ENCODE data around the gene SYTL2.

Gene SYTL2

DNA sequence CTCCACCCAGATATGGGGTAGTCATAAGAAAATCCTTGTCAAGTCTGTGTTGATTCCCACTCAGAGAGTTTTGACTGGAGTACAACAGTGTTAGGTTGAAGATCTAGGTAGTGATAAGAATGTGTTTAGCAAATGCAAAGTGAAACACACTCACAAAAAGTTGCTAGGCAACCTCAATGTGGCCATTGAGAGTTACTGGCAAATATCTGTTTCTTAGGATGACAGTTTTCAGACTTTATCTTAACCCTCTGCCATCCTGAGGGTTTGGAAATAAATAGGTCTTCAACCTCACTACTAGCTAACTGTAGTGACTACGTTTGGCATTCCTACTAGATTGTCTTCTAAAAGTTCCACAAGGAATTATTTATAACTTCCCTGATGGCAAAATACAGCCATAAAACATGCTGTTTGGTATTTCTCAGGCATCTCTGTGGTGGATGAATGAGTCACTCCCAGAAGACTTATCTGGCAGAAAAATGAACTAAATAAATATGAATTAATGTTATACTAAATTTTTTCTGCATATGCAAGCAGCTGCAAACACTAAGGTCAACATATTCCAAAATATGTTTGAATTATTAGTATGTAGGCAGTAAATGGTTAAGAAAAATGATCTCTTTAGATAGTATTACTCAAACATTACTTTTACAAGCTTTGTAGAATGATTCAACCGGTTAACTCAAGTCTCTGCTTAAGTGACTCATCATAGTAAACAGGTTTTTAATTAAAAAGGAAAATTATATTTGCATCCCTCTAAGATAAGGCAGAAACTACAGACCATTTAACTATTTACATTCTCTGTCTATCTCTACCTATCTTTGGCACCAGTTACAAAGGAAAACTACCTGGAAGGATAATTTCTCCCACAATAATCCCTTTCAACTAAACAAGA is 17.1 kb upstream of the SYTL2 start:
- no peak for DNase-seq (ENCODE audit: low read depth in 2 of 2)

DNA sequence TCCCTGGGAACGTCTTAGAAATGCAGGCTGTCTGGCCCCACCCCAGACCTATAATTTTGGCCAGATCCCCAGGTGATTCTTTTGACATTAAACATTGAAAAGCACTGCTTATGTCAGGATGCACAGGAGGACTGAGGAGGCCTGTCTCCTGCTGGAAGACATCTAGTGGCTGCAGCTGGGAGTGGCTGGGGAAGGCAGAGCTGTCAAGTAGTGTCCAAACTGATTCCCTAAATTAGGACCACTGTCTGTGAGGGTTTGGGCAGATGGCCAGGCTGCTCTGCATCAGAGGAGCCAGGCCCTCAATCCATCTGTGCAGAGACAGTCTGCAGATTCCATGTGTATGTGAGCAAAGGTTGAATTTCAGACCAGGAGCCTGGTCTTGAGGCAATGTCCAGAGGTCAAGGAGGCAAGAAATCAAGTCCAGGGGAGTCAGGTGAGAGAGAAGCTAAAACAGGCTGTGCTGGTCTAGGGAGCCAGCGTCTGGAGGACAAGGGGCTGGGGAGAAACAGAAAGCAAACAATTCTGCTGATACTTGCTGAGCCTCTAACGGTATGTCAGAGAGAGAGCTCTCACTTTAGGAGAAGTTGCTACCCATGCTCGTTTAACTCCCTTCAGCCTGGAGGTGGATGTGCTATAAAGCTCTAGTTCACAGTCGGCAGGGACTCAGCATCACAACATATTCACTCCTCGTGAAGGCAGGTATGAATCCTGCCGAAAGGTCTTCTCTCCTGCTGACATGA is 15.3 kb upstream of the SYTL2 start:
- DNase-seq (ENCODE audit: low read depth in 2 of 2): no peak

DNA sequence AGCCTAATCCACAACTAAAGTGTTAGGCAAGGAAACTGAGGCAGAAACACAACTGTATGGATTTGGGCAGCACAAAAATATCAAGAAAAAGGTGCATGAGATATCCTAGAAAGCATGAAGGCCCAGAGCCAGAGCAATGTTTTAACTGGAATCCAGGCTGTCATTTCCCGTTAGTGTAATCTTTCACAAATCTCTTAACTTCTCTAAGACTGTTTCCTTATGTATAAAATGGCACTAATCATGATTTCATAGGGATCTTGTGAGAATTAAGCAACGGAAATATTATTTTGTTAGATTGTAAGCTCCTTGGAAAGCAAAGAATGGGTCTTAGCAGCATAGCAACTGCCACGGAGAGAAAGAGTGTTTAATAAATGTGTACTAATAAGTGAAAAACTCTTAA is 14.7 kb upstream of the SYTL2 start:
- DNase-seq (ENCODE audit: low read depth in 2 of 2): no peak

DNA sequence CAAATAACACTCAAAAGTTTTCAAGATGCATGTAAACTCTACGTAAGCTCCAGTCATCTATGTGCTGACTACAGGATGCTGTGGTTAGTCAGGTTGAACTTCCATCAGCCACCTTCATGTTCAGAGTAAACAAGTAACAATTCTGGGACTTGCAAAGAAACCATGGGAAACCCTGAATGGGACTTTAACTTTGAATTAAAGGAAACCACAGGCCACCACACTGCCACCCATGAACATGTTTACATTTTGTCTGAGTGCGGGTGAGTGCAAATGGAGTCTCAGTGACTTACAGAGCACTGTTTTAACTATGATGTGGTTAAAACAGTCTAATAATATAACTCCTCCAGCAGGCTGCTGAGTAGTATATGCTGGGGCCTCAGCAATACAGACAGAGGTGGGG is 12.9 kb upstream of the SYTL2 start:
- no peak for DNase-seq (ENCODE audit: low read depth in 2 of 2)

DNA sequence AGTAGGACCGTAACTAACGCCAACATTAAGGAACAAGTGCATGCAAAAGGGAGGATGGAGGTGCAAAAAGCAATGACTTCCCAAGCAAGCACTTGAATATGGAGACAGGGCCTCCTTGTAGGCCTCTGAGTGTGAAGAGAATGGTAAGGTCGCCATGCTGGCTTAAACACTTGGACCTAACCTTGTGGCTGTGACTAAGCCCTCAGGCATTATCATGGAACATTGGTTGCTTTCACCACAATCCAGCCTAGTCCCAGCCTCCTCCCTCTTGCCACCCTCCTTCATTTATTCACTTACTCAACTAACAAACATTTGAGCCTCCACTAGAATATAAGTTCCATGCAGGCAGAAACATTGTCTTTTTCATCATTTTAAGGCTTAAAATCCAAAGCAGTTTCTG is 11.9 kb upstream of the SYTL2 start:
- DNase-seq (ENCODE audit: low read depth in 2 of 2): no peak

DNA sequence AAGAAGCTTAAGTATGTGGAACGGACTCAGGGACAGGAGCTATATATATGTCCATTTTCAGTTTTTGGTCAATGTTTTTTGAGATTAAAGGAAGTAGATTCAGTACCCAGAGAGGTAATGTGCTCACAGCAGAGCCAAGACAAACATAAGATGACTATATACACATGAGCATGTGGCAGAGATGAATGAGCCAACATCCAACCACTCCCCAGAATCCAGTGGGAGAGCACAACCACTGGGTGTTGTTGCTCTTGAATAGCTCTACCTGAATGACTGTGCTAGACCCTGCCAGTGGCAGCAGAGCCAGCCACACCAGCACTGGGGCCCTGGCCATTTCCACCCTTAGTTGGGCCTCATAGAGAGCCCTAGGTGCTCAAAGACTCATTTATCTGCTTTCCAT is 10.7 kb upstream of the SYTL2 start:
- DNase-seq (ENCODE audit: low read depth in 2 of 2): no peak

DNA sequence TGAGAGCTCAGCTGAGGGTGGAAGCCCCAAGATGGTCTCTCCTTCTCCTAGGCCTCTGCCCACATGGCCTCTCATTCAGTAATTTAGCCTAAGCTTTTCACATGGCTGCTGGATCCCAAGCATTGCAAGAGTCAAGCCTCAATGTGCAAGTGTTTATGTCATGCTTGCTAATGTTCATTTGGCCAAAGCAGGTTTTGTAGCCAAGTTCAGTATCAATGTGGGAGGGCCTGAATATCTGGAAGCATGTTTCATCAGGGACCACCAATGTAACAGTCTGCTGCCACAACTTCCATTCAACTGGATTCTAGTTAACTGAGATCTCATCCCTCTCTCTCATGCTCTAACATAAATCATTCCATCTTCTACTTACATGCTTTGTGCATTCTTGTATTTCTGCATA is 8.5 kb upstream of the SYTL2 start:
- no peak for DNase-seq (ENCODE audit: low read depth in 2 of 2)

DNA sequence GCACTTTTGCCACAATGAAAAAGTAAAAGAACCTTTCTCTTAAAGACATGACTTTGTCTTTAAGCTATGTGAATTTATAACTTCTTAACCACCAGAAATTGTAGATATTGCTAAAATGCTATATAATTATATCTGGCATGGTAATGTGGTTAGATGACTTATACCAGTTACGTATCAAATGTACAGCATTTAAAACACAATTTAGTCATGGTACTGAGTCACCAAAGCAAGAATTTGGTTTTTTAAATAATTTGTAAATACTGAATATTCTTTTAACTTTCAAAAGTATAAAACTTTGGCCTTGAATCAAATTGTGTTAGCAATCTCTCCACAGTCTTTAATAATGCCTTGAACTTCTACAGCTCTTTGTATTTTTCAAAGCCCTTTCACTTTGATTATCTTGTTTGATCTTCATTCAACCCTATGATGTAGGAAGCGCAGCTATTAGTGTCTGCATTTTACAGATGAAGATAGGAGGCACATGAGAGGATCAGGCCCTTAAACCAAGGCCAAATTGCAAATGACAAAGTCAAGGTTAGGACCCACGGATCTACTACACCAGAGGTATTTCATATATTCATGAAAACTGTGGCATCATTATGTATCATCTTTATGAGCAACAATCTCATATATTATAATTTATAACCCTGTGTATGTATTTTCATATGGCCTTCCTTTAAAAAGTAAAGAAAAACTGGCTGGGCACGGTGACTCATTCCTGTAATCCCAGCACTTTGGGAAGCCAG is 4.4 kb upstream of the SYTL2 start:
- no peak for DNase-seq (ENCODE audit: low read depth in 2 of 2)

DNA sequence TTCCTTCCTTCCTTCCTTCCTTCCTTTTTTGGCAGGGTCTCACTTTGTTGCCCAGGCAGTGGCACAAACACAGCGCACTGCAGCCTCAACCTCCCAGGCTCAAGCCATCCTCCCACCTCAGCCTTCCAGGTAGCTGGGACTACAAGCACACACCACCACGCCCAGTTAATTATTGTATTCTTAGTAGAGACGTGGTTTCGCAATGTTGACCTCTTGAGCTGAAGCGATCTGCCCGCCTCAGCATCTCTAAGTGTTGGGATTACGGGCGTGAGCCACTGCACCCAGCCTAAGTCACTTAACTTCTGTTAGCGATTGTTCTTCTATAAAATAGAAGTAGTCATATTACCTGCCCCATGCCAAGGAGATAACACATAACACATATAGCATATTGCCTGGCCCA is 2.8 kb upstream of the SYTL2 start:
- no peak for DNase-seq (ENCODE audit: low read depth in 2 of 2)

DNA sequence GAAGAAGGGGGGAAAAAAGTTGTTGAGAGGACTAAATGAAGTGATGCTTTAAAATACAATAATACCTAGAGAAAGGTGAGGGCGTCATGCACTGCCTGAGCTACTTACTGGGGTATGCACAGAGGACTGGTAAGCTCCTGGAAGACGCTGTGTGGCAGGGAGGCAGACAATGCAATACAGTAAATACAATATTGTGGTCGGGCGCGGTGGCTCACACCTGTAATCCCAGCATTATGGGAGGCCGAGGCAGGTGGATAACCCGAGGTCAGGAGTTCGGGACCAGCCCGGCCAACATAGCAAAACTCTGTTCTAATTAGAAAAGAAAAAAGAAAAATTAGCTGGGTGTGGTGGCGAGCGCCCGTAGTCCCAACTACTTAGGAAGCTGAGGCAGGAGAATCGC is 683 bp upstream of the SYTL2 start:
- DNase-seq (ENCODE audit: low read depth in 2 of 2): no peak

DNA sequence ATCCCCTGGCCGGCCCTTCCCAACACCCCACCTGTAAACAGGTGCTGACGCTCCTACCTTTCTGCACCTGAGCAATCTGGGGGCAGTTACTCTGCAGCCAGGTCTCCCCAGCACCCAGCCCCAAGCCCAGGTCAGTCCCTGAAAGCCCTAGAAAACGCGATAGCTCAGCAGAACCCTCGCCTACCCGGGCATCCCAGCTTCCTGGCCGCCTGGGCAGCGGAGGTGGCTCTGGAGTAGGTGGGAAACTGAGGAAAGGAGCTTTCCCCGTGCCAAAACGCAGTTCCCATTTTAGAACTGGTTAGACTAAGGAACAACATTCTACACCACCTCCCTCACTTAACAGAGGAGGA is 445 bp downstream of the SYTL2 start:
- no peak for DNase-seq (ENCODE audit: low read depth in 2 of 2)

DNA sequence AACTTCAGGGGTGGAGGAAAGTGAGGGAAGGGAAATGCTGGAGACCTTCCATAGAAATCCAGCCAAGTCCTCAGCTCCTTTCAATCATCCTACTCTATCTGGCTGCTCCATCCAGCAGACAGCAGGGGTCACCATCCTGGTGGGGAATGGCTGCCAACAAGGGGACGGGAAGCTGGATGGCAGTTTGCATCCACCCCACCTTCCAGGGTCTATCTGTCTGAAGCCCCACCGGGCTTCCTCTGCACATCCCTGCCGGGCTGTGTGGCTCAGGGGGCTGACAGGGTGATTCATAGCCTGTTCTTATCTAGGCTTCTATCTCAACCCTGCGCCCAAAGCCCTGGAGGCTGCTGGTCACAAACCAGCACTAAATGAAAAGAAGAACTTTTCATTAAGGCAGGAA is 1.1 kb downstream of the SYTL2 start:
- no peak for DNase-seq (ENCODE audit: low read depth in 2 of 2)

DNA sequence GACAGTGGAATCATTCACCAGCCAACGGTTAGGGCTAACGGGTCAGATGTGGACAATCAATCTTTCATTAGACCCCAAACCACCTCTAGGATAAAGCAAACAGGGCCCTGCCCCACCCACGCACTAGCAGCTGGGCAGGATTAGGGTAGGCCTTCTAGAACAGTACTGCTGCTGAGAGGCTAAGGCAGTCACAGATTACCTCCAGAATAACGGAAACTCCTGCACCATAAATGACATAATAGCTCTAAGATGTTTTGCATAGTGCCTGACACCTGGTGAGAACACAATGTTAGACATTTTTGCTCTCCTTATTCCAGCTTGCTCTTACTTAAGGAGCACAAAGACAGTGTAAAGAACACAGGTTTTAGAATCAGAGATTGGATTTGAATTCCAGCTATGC is 1.8 kb downstream of the SYTL2 start:
- no peak for DNase-seq (ENCODE audit: low read depth in 2 of 2)

DNA sequence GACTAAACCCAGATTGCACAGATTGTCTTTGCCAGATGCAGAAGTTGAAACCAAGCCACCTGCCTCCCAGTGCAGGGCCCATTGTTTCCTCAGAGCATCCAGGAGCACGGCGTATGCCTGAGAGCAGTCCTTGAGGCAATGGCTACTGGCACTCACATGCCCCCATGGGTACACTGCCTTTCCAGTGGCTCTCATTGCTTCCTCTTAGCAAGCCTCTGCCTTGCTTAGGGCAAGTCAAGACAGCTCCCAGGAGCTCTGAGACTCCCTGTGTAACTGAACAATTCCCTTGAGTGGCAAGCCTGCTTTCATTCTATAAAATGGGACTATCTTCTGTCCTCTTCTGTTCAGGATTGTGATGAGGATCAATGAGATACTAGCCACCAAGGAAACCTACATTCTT is 4.1 kb downstream of the SYTL2 start:
- DNase-seq (ENCODE audit: low read depth in 2 of 2): no peak

DNA sequence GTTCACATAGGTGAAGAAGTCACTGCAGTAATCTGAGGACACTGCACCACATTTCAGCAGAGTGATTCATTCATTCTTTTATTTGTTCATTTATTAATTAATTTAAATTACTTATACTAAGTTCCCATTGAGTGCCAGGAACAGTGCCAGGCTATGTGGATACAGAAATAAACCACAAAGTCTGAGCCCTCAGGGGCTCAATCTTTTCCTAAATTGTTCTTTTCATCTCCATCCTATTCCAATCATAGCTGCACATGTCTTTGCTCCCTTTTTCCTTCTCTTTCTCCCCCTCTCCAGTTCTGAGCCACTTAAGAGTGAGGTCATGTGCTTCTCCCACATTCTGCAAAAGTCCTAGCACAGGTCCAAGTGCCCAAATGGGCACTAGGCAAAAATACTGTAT is 4.9 kb downstream of the SYTL2 start:
- no peak for DNase-seq (ENCODE audit: low read depth in 2 of 2)

DNA sequence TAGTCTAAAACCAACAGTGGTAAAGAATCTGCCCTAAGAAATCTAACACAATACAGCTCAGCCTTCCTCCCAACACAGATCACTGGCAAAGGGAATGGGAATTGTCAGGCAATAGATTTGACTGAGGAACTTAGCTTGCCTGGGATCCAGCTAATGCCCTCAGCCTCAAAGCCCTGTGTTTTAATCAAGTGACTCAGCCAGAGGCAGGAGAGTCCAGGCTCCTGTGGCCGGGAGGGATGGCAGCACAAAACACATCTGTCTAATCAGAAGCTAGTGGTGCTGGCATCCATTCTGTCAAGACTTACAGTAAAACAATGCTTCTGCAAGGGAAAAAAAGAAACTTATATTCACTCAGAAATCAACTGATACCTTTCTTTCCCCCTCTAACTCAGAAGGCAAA is 5.6 kb downstream of the SYTL2 start:
- no peak for DNase-seq (ENCODE audit: low read depth in 2 of 2)

DNA sequence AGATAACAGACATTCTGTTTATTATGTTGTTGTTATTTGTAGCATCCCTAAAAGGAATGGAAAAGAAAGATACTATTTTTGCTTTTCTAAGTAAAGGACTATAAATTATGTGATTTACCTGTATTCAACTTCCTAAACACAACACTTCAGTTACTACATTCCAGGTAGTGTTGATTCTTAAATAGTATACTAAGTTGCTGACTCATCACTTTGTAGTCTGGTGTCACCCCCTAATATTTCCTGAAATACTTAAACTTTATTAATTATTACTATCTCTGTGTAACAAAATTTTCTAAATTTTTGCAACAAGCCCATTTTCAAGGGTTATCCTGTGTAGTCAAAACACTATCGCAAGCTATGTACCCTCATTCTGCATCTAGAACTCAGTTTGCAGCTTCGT is 7.0 kb downstream of the SYTL2 start:
- DNase-seq (ENCODE audit: low read depth in 2 of 2): no peak

DNA sequence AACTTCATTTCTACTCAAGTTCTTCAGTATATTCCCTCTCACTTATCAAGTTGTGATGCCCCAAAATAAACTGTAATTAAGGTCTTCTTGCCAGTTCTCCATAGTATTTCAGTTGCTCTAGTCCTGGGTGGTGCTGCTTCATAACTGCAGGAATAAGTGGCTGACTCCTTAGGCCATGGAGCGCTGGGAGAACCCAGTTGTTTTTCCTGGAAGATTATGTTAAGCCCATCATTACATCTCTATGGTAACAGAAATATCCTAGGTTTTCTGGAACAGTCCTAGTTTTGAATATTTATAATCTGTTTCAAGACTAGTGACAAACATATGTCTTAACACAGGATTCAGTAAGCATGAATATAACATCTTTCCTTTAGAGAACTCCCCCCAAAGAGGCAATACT is 7.6 kb downstream of the SYTL2 start:
- DNase-seq (ENCODE audit: low read depth in 2 of 2): no peak

DNA sequence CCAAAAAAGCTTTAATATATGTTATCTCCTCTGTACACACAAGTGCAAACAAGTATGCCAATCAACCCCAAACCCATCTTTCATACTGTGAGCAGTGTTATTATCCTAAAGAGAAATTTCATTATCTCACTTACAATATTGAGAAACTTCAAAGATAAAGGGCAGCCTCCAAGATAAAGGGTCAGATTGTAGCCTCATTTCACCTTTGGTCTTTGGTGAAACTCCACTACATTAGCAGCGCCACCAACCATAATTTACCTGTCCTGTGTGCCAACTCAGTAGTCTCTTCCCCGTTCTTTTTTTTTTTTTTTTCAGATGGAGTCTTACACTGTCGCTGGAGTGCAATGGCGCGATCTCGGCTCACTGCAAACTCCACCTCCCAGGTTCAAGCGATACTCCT is 9.4 kb downstream of the SYTL2 start:
- DNase-seq (ENCODE audit: low read depth in 2 of 2): no peak

DNA sequence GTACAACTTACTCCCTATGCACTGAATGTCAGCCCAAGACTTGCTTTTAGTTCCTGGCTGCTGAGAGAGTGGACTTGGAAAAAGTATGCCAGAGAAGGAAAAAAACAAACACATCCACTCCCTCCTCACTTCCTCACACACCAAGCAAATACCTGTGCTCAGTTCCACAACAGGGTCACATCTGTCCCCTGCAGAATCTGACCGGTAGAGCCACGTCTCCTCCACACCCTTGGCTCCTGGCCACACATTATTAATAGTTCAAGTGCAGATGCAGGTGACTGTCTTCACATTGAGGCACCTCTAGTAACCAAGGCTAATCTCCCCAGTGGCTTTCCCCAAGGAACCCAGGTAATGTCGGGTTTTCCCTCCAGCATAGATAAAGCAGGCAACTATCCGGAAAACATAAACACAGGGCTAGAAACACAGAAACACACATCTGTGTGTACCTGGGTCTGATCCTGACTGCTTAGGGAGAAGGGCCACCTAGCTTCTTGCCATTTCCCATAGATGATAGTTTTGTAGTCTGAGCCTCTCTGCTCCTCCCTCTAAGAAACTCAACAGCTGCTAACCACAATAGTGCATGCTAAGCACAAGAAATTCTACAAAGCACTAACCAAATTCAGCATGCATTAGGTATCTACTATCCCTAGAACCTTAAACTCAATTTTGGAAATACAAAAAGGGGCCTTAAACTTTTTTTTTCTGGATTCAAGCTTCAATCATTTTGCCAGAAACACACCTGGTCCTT is 10.2 kb downstream of the SYTL2 start:
- no peak for DNase-seq (ENCODE audit: low read depth in 2 of 2)

DNA sequence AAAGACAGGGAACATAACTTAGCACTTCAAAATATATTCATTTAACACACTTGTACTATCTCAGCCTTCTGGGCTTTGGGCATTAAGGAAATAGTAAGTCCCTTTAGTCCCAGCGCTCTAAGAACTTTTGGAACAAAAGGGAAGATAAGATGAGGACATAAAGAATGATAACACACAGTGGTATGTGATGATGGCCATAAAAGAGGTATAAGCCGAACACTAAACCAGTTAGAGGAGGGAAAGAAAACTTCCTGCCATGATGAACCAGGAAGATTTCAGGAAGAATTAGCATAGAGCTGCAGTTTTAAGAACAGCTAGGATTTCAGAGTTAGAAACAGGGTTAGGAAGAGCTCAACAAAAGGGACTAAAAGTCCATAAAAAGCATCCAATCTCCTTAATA is 11.8 kb downstream of the SYTL2 start:
- DNase-seq (ENCODE audit: low read depth in 2 of 2): no peak

DNA sequence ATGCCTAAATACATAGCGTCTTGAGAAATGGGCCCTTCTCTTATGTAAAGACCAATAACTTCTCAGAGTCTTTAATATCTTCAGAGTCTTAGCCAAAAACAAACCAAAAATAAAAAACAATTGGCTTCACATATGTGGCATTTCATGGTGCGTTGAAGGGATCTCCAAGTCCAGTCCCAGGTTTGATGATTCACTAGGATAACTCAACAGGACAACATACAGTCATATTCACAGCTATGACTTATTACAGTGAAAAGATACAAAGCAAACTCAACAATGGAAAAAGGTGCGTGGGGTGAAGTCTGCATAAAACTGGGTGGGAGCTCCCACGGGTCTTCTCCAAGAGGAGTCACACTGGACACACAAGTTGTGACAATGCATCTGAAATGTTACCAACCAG is 12.6 kb downstream of the SYTL2 start:
- DNase-seq (ENCODE audit: low read depth in 2 of 2): no peak
